D341Med (cell line): ENCODE results near the gene SEPHS1.
"Not testable (repeated sequence)": the region's sequence is repeated elsewhere in the genome, so short reads cannot be mapped to it uniquely, and the experiment has no call there.

Experiments used
- DNase-seq: peaks from one replicate; pipeline ENCODE4 v3.0.0; 2012; ENCODE audit warnings: low spot score

Gene SEPHS1

GRCh38 chr10:13360587-13360986 lies 12.5 kb upstream of the SEPHS1 start:
- DNase-seq = no peak

- no peak for DNase-seq
These were observed 8.3 kb upstream of the SEPHS1 start for GRCh38 chr10:13356392-13356791.

- no peak for DNase-seq
These were observed 6.7 kb upstream of the SEPHS1 start for GRCh38 chr10:13354783-13355182.

GRCh38 chr10:13352519-13352918 lies 4.4 kb upstream of the SEPHS1 start:
- no peak for DNase-seq

- DNase-seq = no peak
These were observed 3.3 kb upstream of the SEPHS1 start for GRCh38 chr10:13351340-13351915.

GRCh38 chr10:13349463-13350274 lies 1.6 kb upstream of the SEPHS1 start:
- no peak for DNase-seq

- peak; percentile 88 for DNase-seq
These were observed 465 bp downstream of the SEPHS1 start for GRCh38 chr10:13347500-13348156.

GRCh38 chr10:13347043-13347499 lies 1.0 kb downstream of the SEPHS1 start:
- peak; percentile 46 for DNase-seq

GRCh38 chr10:13346283-13347042 lies 1.6 kb downstream of the SEPHS1 start:
- no peak for DNase-seq

- DNase-seq = no peak
These were observed 7.3 kb downstream of the SEPHS1 start for GRCh38 chr10:13340626-13341376.

- DNase-seq = no peak
These were observed 8.0 kb downstream of the SEPHS1 start for GRCh38 chr10:13340068-13340467.

- no peak for DNase-seq
These were observed 9.5 kb downstream of the SEPHS1 start for GRCh38 chr10:13338390-13339110.

- no peak for DNase-seq
These were observed 10.3 kb downstream of the SEPHS1 start for GRCh38 chr10:13337827-13338196.

- DNase-seq = no peak
These were observed 10.8 kb downstream of the SEPHS1 start for GRCh38 chr10:13337128-13337826.

GRCh38 chr10:13335881-13336280 lies 12.2 kb downstream of the SEPHS1 start:
- DNase-seq = no peak

- no peak for DNase-seq
These were observed 13.5 kb downstream of the SEPHS1 start for GRCh38 chr10:13334556-13334955.

- DNase-seq = no peak
These were observed 16.4 kb downstream of the SEPHS1 start for GRCh38 chr10:13331646-13332045.

GRCh38 chr10:13330980-13331379 lies 17.1 kb downstream of the SEPHS1 start:
- DNase-seq = not testable (repeated sequence)

- no peak for DNase-seq
These were observed 18.5 kb downstream of the SEPHS1 start for GRCh38 chr10:13329565-13329964.

GRCh38 chr10:13328613-13329012 lies 19.5 kb downstream of the SEPHS1 start:
- no peak for DNase-seq
